ENCODE data around the gene FRMD4B.
"Not testable (repeated sequence)": the region's sequence is repeated elsewhere in the genome, so short reads cannot be mapped to it uniquely, and the experiment has no call there.

- not testable (repeated sequence) for TF ChIP-seq POLR2A (IDR thresholded peaks at IDR 0.05; ENCODE audit: low read length); GATA1 (IDR thresholded peaks at IDR 0.05; ENCODE audit: low read depth, low read length)
Measured at GRCh38 chr3:69235227-69235626, 150.7 kb downstream of the FRMD4B start.

All from erythroblast (primary cell).